GM23338 (cell line): Measurements from ENCODE around the gene MERTK. TPM values are rescaled to one million over a fixed set of nuclear protein-coding genes. Genes with fewer than 3 reads are reported as not detected.

Source experiments
- ATAC-seq: fragments of 200-7000 bp; cut with Tn5 transposase; 3 replicates; pipeline ENCODE4 v1.9.1; 2020
- DNase-seq: peaks from one replicate; pipeline ENCODE4 v3.0.0-alpha.2; 2015; ENCODE audit warnings: low spot score
- H2AFZ ChIP-seq: fragments of 200-600 bp; sonication (generic); 2 replicates; pipeline ENCODE4 v1.8.0; 2016; ENCODE audit warnings: antibody characterized with exemption, mild to moderate bottlenecking, moderate library complexity
- H3F3A ChIP-seq: fragments of 200-600 bp; sonication (generic); replicated peaks from 2 replicates; pipeline ENCODE4 v1.8.0; 2017; ENCODE audit warnings: antibody characterized with exemption, mixed run types, low read depth
- H3K27ac ChIP-seq: fragments of 200-600 bp; sonication (generic); 2 replicates; pipeline ENCODE4 v1.6.1; 2016; ENCODE audit warnings: low read depth
- H3K27me3 ChIP-seq: fragments of 200-600 bp; sonication (generic); 2 replicates; pipeline ENCODE4 v1.8.0; 2016; ENCODE audit warnings: mild to moderate bottlenecking, mixed run types, moderate library complexity; ENCODE audit not compliant: insufficient read depth
- H3K36me3 ChIP-seq: fragments of 200-600 bp; sonication (generic); 2 replicates; pipeline ENCODE4 v1.8.0; 2016; ENCODE audit warnings: mild to moderate bottlenecking; ENCODE audit not compliant: insufficient read depth
- H3K4me1 ChIP-seq: fragments of 200-600 bp; sonication (generic); 2 replicates; pipeline ENCODE4 v1.8.0; 2016; ENCODE audit warnings: mild to moderate bottlenecking, moderate library complexity; ENCODE audit not compliant: insufficient read depth
- H3K4me2 ChIP-seq: fragments of 200-600 bp; sonication (generic); 2 replicates; pipeline ENCODE4 v1.7.1; 2017; ENCODE audit warnings: mixed run types
- H3K4me3 ChIP-seq: fragments of 200-600 bp; sonication (generic); 2 replicates; pipeline ENCODE4 v1.6.1; 2016; ENCODE audit warnings: mixed run types
- H3K79me2 ChIP-seq: fragments of 200-600 bp; sonication (generic); replicated peaks from 2 replicates; pipeline ENCODE4 v1.8.0; 2017; ENCODE audit warnings: mild to moderate bottlenecking; ENCODE audit not compliant: insufficient read depth
- H3K9me2 ChIP-seq: fragments of 200-600 bp; sonication (generic); 2 replicates; pipeline ENCODE4 v1.8.0; 2017; ENCODE audit not compliant: insufficient read depth
- H4K20me1 ChIP-seq: fragments of 200-600 bp; sonication (generic); replicated peaks from 2 replicates; pipeline ENCODE4 v1.8.0; 2017; ENCODE audit warnings: mild to moderate bottlenecking; ENCODE audit not compliant: insufficient read depth
- H3K27ac Mint-ChIP-seq: 2 replicates; pipeline ENCODE4 v1.8.0; 2020; ENCODE audit warnings: inconsistent platforms, mild to moderate bottlenecking, moderate library complexity, mixed read lengths
- H3K27me3 Mint-ChIP-seq: 3 replicates; pipeline ENCODE4 v1.8.0; 2022; ENCODE audit warnings: low read depth, mild to moderate bottlenecking, moderate library complexity, mixed read lengths, inconsistent platforms; ENCODE audit not compliant: insufficient read depth, poor library complexity
- H3K36me3 Mint-ChIP-seq: 3 replicates; pipeline ENCODE4 v1.8.0; 2021; ENCODE audit warnings: low read depth, mild to moderate bottlenecking, inconsistent platforms, moderate library complexity, mixed read lengths
- H3K4me1 Mint-ChIP-seq: 3 replicates; pipeline ENCODE4 v1.8.0; 2020; ENCODE audit warnings: mild to moderate bottlenecking, inconsistent platforms, mixed read lengths
- H3K4me3 Mint-ChIP-seq: 3 replicates; pipeline ENCODE4 v1.8.0; 2021; ENCODE audit warnings: moderate library complexity, mild to moderate bottlenecking, inconsistent platforms, mixed read lengths
- H3K9me3 Mint-ChIP-seq: 3 replicates; pipeline ENCODE4 v1.8.0; 2020; ENCODE audit warnings: moderate library complexity, mild to moderate bottlenecking, inconsistent platforms, mixed read lengths
- CTCF ChIP-seq, 2 experiments: fragments of 200-600 bp in 1 of 2; sonication (generic) in 1 of 2; conservative IDR thresholded peaks; 2 replicates each; pipeline versions ENCODE4 v1.5.1 to v1.6.1; 2016 to 2017; ENCODE audit warnings: antibody characterized with exemption in 2 of 2, low read depth in 2 of 2, mild to moderate bottlenecking in 2 of 2, moderate library complexity in 1 of 2
- EZH2 ChIP-seq: fragments of 200-600 bp; sonication (generic); IDR thresholded peaks from one replicate; pipeline ENCODE4 v1.8.0; 2017; ENCODE audit warnings: antibody characterized with exemption, mild to moderate bottlenecking, low read depth; ENCODE audit not compliant: unreplicated experiment
- JUNB ChIP-seq: IDR thresholded peaks from one replicate; pipeline ENCODE4 v1.6.1; 2016; ENCODE audit warnings: antibody characterized with exemption; ENCODE audit not compliant: unreplicated experiment
- POLR2AphosphoS5 ChIP-seq: IDR thresholded peaks from 2 replicates; pipeline ENCODE4 v1.6.1; 2016; ENCODE audit warnings: antibody characterized with exemption, low read depth
- REST ChIP-seq: IDR thresholded peaks from one replicate; pipeline ENCODE4 v1.6.1; 2018; ENCODE audit warnings: antibody characterized with exemption; ENCODE audit not compliant: unreplicated experiment
- polyA plus RNA-seq: library from polyadenylated mRNA; unstranded; fragments of >200 nt; fragmentation: Nextera tagmentation; extraction: Ambion mirVana; gene quantifications from 2 replicates; pipeline ENCODE4 v1.2.1, GENCODE V29; 2016
- total RNA-seq: library from RNA; depleted of rRNA; stranded (reverse); fragments of >200 nt; shearing (Covaris generic); gene quantifications from 2 replicates; pipeline ENCODE4 v1.2.3, GENCODE V29; 2014

MERTK gene
- total and polyA plus RNA-seq, 2 experiments from 2014 or later: 3.0 to 9.0 TPM

GRCh38 chr2:111950236-111950635, 51.8 kb downstream of the MERTK start:
- no peaks in the 10 kb centered on the region for H3K27me3 ChIP-seq
- no peaks in the 10 kb centered on the region for H3K9me2 ChIP-seq
- H3K4me3 Mint-ChIP-seq: no peak overlapping the region
- H3K27ac Mint-ChIP-seq: no peak overlapping the region
- H2AFZ ChIP-seq: no peak overlapping the region
- H3K27me3 Mint-ChIP-seq: peaks cover 5% of the 10 kb centered on the region
- no peaks in the 10 kb centered on the region for H3K4me1 ChIP-seq
- no peaks in the 10 kb centered on the region for H3K9me3 Mint-ChIP-seq
- H3K36me3 ChIP-seq: no peaks in the 10 kb centered on the region
- ATAC-seq (no peak), DNase-seq (no peak)
- no peak overlapping the region for H3K4me2 ChIP-seq
- no peak overlapping the region for H3K27ac ChIP-seq
- H3K36me3 Mint-ChIP-seq: peaks cover 12% of the 10 kb centered on the region; the same call in 2 of the 3 replicates
- TF ChIP-seq JUNB (no peak), EZH2 (no peak), REST (no peak), CTCF (conservative IDR thresholded peaks at IDR 0.05; ENCODE audit: low read depth in 2 of 2) (no peak)
- no peak overlapping the region for H3K4me3 ChIP-seq
- H3K79me2 ChIP-seq: no peaks in the 10 kb centered on the region
- no peaks in the 10 kb centered on the region for H3F3A ChIP-seq
- peaks cover 8% of the 10 kb centered on the region; the same call in 1 of the 2 replicates for H4K20me1 ChIP-seq
- peaks cover 12% of the 10 kb centered on the region; the same call in 2 of the 3 replicates for H3K4me1 Mint-ChIP-seq

- no peak overlapping the region for H3K4me3 ChIP-seq
- peaks cover 12% of the 10 kb centered on the region; the same call in 2 of the 3 replicates for H3K36me3 Mint-ChIP-seq
- H2AFZ ChIP-seq: no peak overlapping the region
- no peaks in the 10 kb centered on the region for H3K27me3 ChIP-seq
- no peaks in the 10 kb centered on the region for H3F3A ChIP-seq
- H3K9me2 ChIP-seq: no peaks in the 10 kb centered on the region
- DNase-seq (no peak), ATAC-seq (no peak)
- H3K27ac Mint-ChIP-seq: no peak overlapping the region
- H3K27me3 Mint-ChIP-seq: peaks cover 5% of the 10 kb centered on the region
- H3K79me2 ChIP-seq: no peaks in the 10 kb centered on the region
- H3K9me3 Mint-ChIP-seq: no peaks in the 10 kb centered on the region
- H3K27ac ChIP-seq: no peak overlapping the region
- peaks cover 4% of the 10 kb centered on the region; the same call in 2 of the 3 replicates for H3K4me1 Mint-ChIP-seq
- TF ChIP-seq POLR2AphosphoS5 (no peak), JUNB (no peak), CTCF (conservative IDR thresholded peaks at IDR 0.05; ENCODE audit: low read depth in 2 of 2) (no peak)
- no peak overlapping the region for H3K4me3 Mint-ChIP-seq
- H3K4me2 ChIP-seq: no peak overlapping the region
- H3K36me3 ChIP-seq: no peaks in the 10 kb centered on the region
- H4K20me1 ChIP-seq: peaks cover 8% of the 10 kb centered on the region; the same call in 1 of the 2 replicates
- H3K4me1 ChIP-seq: no peaks in the 10 kb centered on the region
Observed at GRCh38 chr2:111951486-111951885, 53.1 kb downstream of the MERTK start.
